H9 (cell line): ENCODE data around the gene EPGN. TPM values are rescaled to one million over a fixed set of nuclear protein-coding genes. Genes with fewer than 3 reads are reported as not detected.

Source experiments
- DNase-seq: peaks from one replicate; pipeline ENCODE4 v3.0.0-alpha.2; 2017
- H2AFZ ChIP-seq: one replicate; pipeline ENCODE4 v1.6.1; 2013; ENCODE audit warnings: mild to moderate bottlenecking, low read length, control low read depth, moderate library complexity
- H2AK5ac ChIP-seq: 2 replicates; pipeline ENCODE4 v1.6.1; 2013; ENCODE audit warnings: low read length, control low read depth, mixed read lengths; ENCODE audit not compliant: insufficient read length
- H2BK120ac ChIP-seq: one replicate; pipeline ENCODE4 v1.6.1; 2013; ENCODE audit warnings: low read depth, mild to moderate bottlenecking, low read length, control low read depth, inconsistent platforms; ENCODE audit not compliant: poor library complexity, severe bottlenecking
- H2BK12ac ChIP-seq: 2 replicates; pipeline ENCODE4 v1.6.1; 2013; ENCODE audit warnings: low read length, control low read depth, mixed read lengths, low read depth; ENCODE audit not compliant: insufficient read length
- H2BK15ac ChIP-seq: 2 replicates; pipeline ENCODE4 v1.6.1; 2013; ENCODE audit warnings: low read depth, low read length, control low read depth
- H2BK20ac ChIP-seq: one replicate; pipeline ENCODE4 v1.6.1; 2013; ENCODE audit warnings: low read depth, mild to moderate bottlenecking, low read length, control low read depth, inconsistent platforms; ENCODE audit not compliant: poor library complexity, severe bottlenecking
- H2BK5ac ChIP-seq: 2 replicates; pipeline ENCODE4 v1.6.1; 2013; ENCODE audit warnings: low read length, control low read depth, mixed read lengths; ENCODE audit not compliant: insufficient read length
- H3K14ac ChIP-seq: 2 replicates; pipeline ENCODE4 v1.6.1; 2013; ENCODE audit warnings: low read length, control low read depth; ENCODE audit not compliant: insufficient read depth
- H3K18ac ChIP-seq: 2 replicates; pipeline ENCODE4 v1.6.1; 2013; ENCODE audit warnings: low read depth, mild to moderate bottlenecking, mixed read lengths, low read length, control low read depth; ENCODE audit not compliant: insufficient read length
- H3K23ac ChIP-seq: 2 replicates; pipeline ENCODE4 v1.6.1; 2013; ENCODE audit warnings: low read length, control low read depth, mixed read lengths, low read depth; ENCODE audit not compliant: insufficient read length
- H3K23me2 ChIP-seq: 2 replicates; pipeline ENCODE4 v1.6.1; 2013; ENCODE audit warnings: low read depth, mild to moderate bottlenecking, mixed read lengths, low read length, control low read depth; ENCODE audit not compliant: insufficient read length, poor library complexity, severe bottlenecking
- H3K27ac ChIP-seq: 2 replicates; pipeline ENCODE4 v1.5.1; 2013; ENCODE audit warnings: low read length, control low read depth, mixed read lengths, low read depth; ENCODE audit not compliant: insufficient read length
- H3K27me3 ChIP-seq: 2 replicates; pipeline ENCODE4 v1.6.1; 2013; ENCODE audit warnings: low read length, control low read depth, inconsistent platforms; ENCODE audit not compliant: insufficient read depth
- H3K4ac ChIP-seq: 2 replicates; pipeline ENCODE4 v1.6.1; 2013; ENCODE audit warnings: low read depth, mild to moderate bottlenecking, control low read depth, inconsistent platforms, low read length, moderate library complexity
- H3K4me1 ChIP-seq: 2 replicates; pipeline ENCODE4 v1.6.1; 2013; ENCODE audit warnings: low read length, control low read depth, inconsistent platforms; ENCODE audit not compliant: insufficient read depth
- H3K4me2 ChIP-seq: 2 replicates; pipeline ENCODE4 v1.6.1; 2013; ENCODE audit warnings: low read length, control low read depth, mixed read lengths; ENCODE audit not compliant: insufficient read length, insufficient read depth
- H3K56ac ChIP-seq: 2 replicates; pipeline ENCODE4 v1.6.1; 2013; ENCODE audit warnings: low read depth, mild to moderate bottlenecking, mixed read lengths, low read length, control low read depth; ENCODE audit not compliant: insufficient read length
- H3K79me1 ChIP-seq: 2 replicates; pipeline ENCODE4 v1.6.1; 2013; ENCODE audit warnings: low read depth, mild to moderate bottlenecking, moderate library complexity, low read length, control low read depth, inconsistent platforms; ENCODE audit not compliant: insufficient read depth, poor library complexity, severe bottlenecking
- H3K79me2 ChIP-seq: 2 replicates; pipeline ENCODE4 v1.6.1; 2013; ENCODE audit warnings: low read length, control low read depth, inconsistent platforms; ENCODE audit not compliant: insufficient read depth
- H3K9ac ChIP-seq: 2 replicates; pipeline ENCODE4 v1.6.1; 2013; ENCODE audit warnings: low read length, control low read depth, mixed read lengths; ENCODE audit not compliant: insufficient read length; ENCODE audit errors: extremely low read depth
- H3K9me3 ChIP-seq: one replicate; pipeline ENCODE4 v1.6.1; 2013; ENCODE audit warnings: low read depth, low read length, inconsistent platforms; ENCODE audit not compliant: control insufficient read depth
- H3T11ph ChIP-seq: one replicate; pipeline ENCODE4 v1.6.1; 2013; ENCODE audit warnings: mild to moderate bottlenecking, low read length, control low read depth, inconsistent platforms
- H4K20me1 ChIP-seq: one replicate; pipeline ENCODE4 v1.6.1; 2013; ENCODE audit not compliant: control insufficient read depth, insufficient read length, insufficient read depth
- H4K5ac ChIP-seq: 2 replicates; pipeline ENCODE4 v1.6.1; 2013; ENCODE audit warnings: low read depth, mild to moderate bottlenecking, mixed read lengths, low read length, control low read depth; ENCODE audit not compliant: insufficient read length
- H4K8ac ChIP-seq: replicated peaks from 2 replicates; pipeline ENCODE4 v1.6.1; 2013; ENCODE audit warnings: low read length, control low read depth, mixed read lengths, low read depth; ENCODE audit not compliant: insufficient read length
- H4K91ac ChIP-seq: 2 replicates; pipeline ENCODE4 v1.6.1; 2013; ENCODE audit warnings: low read depth, mild to moderate bottlenecking, moderate library complexity, mixed read lengths, low read length, control low read depth; ENCODE audit not compliant: insufficient read length
- H3K27ac Mint-ChIP-seq, 3 experiments: 2 replicates in 2 of 3; 3 replicates in 1 of 3; pipeline ENCODE4 v1.8.0; 2020 to 2021; ENCODE audit warnings: mixed read lengths in 3 of 3, mild to moderate bottlenecking in 1 of 3, moderate library complexity in 1 of 3
- H3K27me3 Mint-ChIP-seq: 2 replicates; pipeline ENCODE4 v1.8.0; 2021; ENCODE audit warnings: low read depth, mild to moderate bottlenecking, moderate library complexity, mixed read lengths
- H3K36me3 Mint-ChIP-seq, 3 experiments: 2 replicates in 2 of 3; 3 replicates in 1 of 3; pipeline ENCODE4 v1.8.0; 2020 to 2021; ENCODE audit warnings: low read depth in 3 of 3, mixed read lengths in 3 of 3; ENCODE audit not compliant: insufficient read depth in 1 of 3
- H3K4me1 Mint-ChIP-seq, 2 experiments: 2 replicates each; pipeline ENCODE4 v1.8.0; 2020; ENCODE audit warnings: mixed read lengths in 2 of 2
- H3K4me3 Mint-ChIP-seq, 2 experiments: 2 replicates in 1 of 2; 3 replicates in 1 of 2; pipeline ENCODE4 v1.8.0; 2020 to 2021; ENCODE audit warnings: mild to moderate bottlenecking in 2 of 2, mixed read lengths in 2 of 2, moderate library complexity in 1 of 2
- H3K9me3 Mint-ChIP-seq, 2 experiments: 2 replicates in 1 of 2; 3 replicates in 1 of 2; pipeline ENCODE4 v1.8.0; 2020; ENCODE audit warnings: mild to moderate bottlenecking in 2 of 2, mixed read lengths in 2 of 2, moderate library complexity in 1 of 2
- CTCF ChIP-seq: fragments of 200-600 bp; sonication (generic); conservative IDR thresholded peaks from 3 replicates; pipeline ENCODE4 v1.8.0; 2021; ENCODE audit warnings: antibody characterized with exemption, mild to moderate bottlenecking
- WGBS: extraction: QIAGEN DNeasy Blood & Tissue Kit; methylation state at CpG from one replicate; pipeline ENCODE4 v1.1.7; 2013; ENCODE audit warnings: missing lambda C conversion rate, low lambda C conversion rate, mixed read lengths; ENCODE audit not compliant: insufficient read length; ENCODE audit errors: extremely low coverage; 5-methylcytosine and 5-hydroxymethylcytosine counted together
- total RNA-seq: library from RNA; stranded (reverse); gene quantifications from 2 replicates; pipeline ENCODE4 v1.2.1, GENCODE V29; 2021

Gene EPGN
- total RNA-seq, 1 experiment from 2014 or later, result not detected

- Histone ChIP-seq H3K9ac (no peak overlapping the region), H4K8ac (no peak overlapping the region), H3K23me2 (no peaks in the 10 kb centered on the region), H3K18ac (no peak overlapping the region), H4K91ac (no peak overlapping the region), H2AK5ac (no peak overlapping the region), H2BK20ac (no peak overlapping the region), H2BK15ac (no peak overlapping the region), H3K56ac (no peak overlapping the region), H2BK120ac (no peak overlapping the region), H4K20me1 (no peaks in the 10 kb centered on the region), H3K9me3 (no peaks in the 10 kb centered on the region), H3K27me3 (no peaks in the 10 kb centered on the region), H3K27ac (no peak overlapping the region), H3K4ac (no peak overlapping the region), H3K79me1 (no peaks in the 10 kb centered on the region), H3K4me1 (no peaks in the 10 kb centered on the region), H2AFZ (no peak overlapping the region), H2BK12ac (no peak overlapping the region), H3K4me2 (no peak overlapping the region), H3T11ph (no peak overlapping the region), H3K79me2 (no peaks in the 10 kb centered on the region), H4K5ac (no peak overlapping the region), H2BK5ac (no peak overlapping the region), H3K23ac (no peak overlapping the region), H3K14ac (no peak overlapping the region)
- Mint-ChIP-seq H3K27me3 (no peaks in the 10 kb centered on the region), H3K4me1 (no peaks in the 10 kb centered on the region), H3K9me3 (no peaks in the 10 kb centered on the region), H3K27ac (no peak overlapping the region), H3K4me3 (no peak overlapping the region), H3K36me3 (no peaks in the 10 kb centered on the region)
- no peak for DNase-seq
- no CpG with 5 or more reads among the region's 1 CpG for WGBS
- no peak for TF ChIP-seq CTCF
These were observed 21.1 kb upstream of the EPGN start for GRCh38 chr4:74287164-74287563.
